ENCODE measurements around the gene CACNA1D. TPM values are rescaled to one million over a fixed set of nuclear protein-coding genes. Genes with fewer than 3 reads are reported as not detected.

Gene CACNA1D
- total RNA-seq, 1 donor from 2014 or later = 0.95 TPM

- no peak overlapping the region for H3K27ac Mint-ChIP-seq (ENCODE audit: unreplicated experiment)
- no peaks in the 10 kb centered on the region for H3K36me3 Mint-ChIP-seq (ENCODE audit: low read depth)
- DNase-seq (ENCODE audit: low spot score) = no peak
- no peaks in the 10 kb centered on the region for H3K4me1 Mint-ChIP-seq (ENCODE audit: low read depth)
- H3K9me3 Mint-ChIP-seq (ENCODE audit: low read depth) = no peaks in the 10 kb centered on the region
- no peak overlapping the region for H3K4me3 Mint-ChIP-seq (ENCODE audit: unreplicated experiment)
- H3K27me3 Mint-ChIP-seq (ENCODE audit: low read depth) = peaks cover 29% of the 10 kb centered on the region
- no peak for TF ChIP-seq CTCF (IDR thresholded peaks at IDR 0.05)
Measured at GRCh38 chr3:53671192-53671960, 177.0 kb downstream of the CACNA1D start.

GRCh38 chr3:53671961-53672299, 177.5 kb downstream of the CACNA1D start:
- H3K4me3 Mint-ChIP-seq (ENCODE audit: unreplicated experiment) = no peak overlapping the region
- no peak for TF ChIP-seq CTCF (IDR thresholded peaks at IDR 0.05)
- H3K4me1 Mint-ChIP-seq (ENCODE audit: low read depth) = no peaks in the 10 kb centered on the region
- no peak for DNase-seq (ENCODE audit: low spot score)
- H3K36me3 Mint-ChIP-seq (ENCODE audit: low read depth) = no peaks in the 10 kb centered on the region
- H3K9me3 Mint-ChIP-seq (ENCODE audit: low read depth) = no peaks in the 10 kb centered on the region
- H3K27me3 Mint-ChIP-seq (ENCODE audit: low read depth) = peaks cover 25% of the 10 kb centered on the region
- H3K27ac Mint-ChIP-seq (ENCODE audit: unreplicated experiment) = no peak overlapping the region

- Mint-ChIP-seq H3K27ac (ENCODE audit: unreplicated experiment) (no peak overlapping the region), H3K4me3 (ENCODE audit: unreplicated experiment) (no peak overlapping the region), H3K27me3 (ENCODE audit: low read depth) (peaks cover 24% of the 10 kb centered on the region), H3K36me3 (ENCODE audit: low read depth) (no peaks in the 10 kb centered on the region), H3K4me1 (ENCODE audit: low read depth) (no peaks in the 10 kb centered on the region), H3K9me3 (ENCODE audit: low read depth) (no peaks in the 10 kb centered on the region)
- no peak for TF ChIP-seq CTCF (IDR thresholded peaks at IDR 0.05)
- DNase-seq (ENCODE audit: low spot score) = no peak
Measured at GRCh38 chr3:53672981-53673380, 178.6 kb downstream of the CACNA1D start.

GRCh38 chr3:53673722-53674350, 179.4 kb downstream of the CACNA1D start:
- Mint-ChIP-seq H3K27me3 (ENCODE audit: low read depth) (peaks cover 22% of the 10 kb centered on the region), H3K27ac (ENCODE audit: unreplicated experiment) (no peak overlapping the region), H3K9me3 (ENCODE audit: low read depth) (no peaks in the 10 kb centered on the region), H3K4me1 (ENCODE audit: low read depth) (no peaks in the 10 kb centered on the region), H3K36me3 (ENCODE audit: low read depth) (no peaks in the 10 kb centered on the region), H3K4me3 (ENCODE audit: unreplicated experiment) (no peak overlapping the region)
- DNase-seq (ENCODE audit: low spot score) = no peak
- no peak for TF ChIP-seq CTCF (IDR thresholded peaks at IDR 0.05)

GRCh38 chr3:53674582-53674981, 180.2 kb downstream of the CACNA1D start:
- Mint-ChIP-seq H3K4me3 (ENCODE audit: unreplicated experiment) (no peak overlapping the region), H3K36me3 (ENCODE audit: low read depth) (no peaks in the 10 kb centered on the region), H3K4me1 (ENCODE audit: low read depth) (no peaks in the 10 kb centered on the region), H3K27me3 (ENCODE audit: low read depth) (peaks cover 24% of the 10 kb centered on the region), H3K9me3 (ENCODE audit: low read depth) (no peaks in the 10 kb centered on the region), H3K27ac (ENCODE audit: unreplicated experiment) (no peak overlapping the region)
- TF ChIP-seq CTCF (IDR thresholded peaks at IDR 0.05) = no peak
- DNase-seq (ENCODE audit: low spot score) = no peak
